HG02759 (cell line): Measurements from ENCODE around the gene ZNF70.

Experiments used
- ATAC-seq: cut with Tn5 transposase; IDR thresholded peaks from one replicate; pipeline ENCODE4 v1.9.1; 2021; ENCODE audit warnings: mild to moderate bottlenecking, moderate library complexity; ENCODE audit not compliant: unreplicated experiment

The ZNF70 gene

GRCh38 chr22:23779731-23780130 lies 28.8 kb upstream of the ZNF70 start:
- no peak for ATAC-seq

GRCh38 chr22:23779083-23779482 lies 28.2 kb upstream of the ZNF70 start:
- no peak for ATAC-seq

GRCh38 chr22:23778577-23778900 lies 27.6 kb upstream of the ZNF70 start:
- ATAC-seq: no peak

GRCh38 chr22:23777776-23778576 lies 27.1 kb upstream of the ZNF70 start:
- no peak for ATAC-seq

GRCh38 chr22:23775779-23776375 lies 25.0 kb upstream of the ZNF70 start:
- no peak for ATAC-seq

- no peak for ATAC-seq
Observed at GRCh38 chr22:23774922-23775436, 24.1 kb upstream of the ZNF70 start.

GRCh38 chr22:23774114-23774921 lies 23.4 kb upstream of the ZNF70 start:
- ATAC-seq: no peak

GRCh38 chr22:23773483-23774113 lies 22.7 kb upstream of the ZNF70 start:
- no peak for ATAC-seq

GRCh38 chr22:23772649-23773473 lies 21.9 kb upstream of the ZNF70 start, which contains the start of gene MMP11:
MMP11 (plus strand) TSS chr22:23772849; CDS start chr22:23772871, 22 bp downstream.
- no peak for ATAC-seq

- ATAC-seq: no peak
Observed at GRCh38 chr22:23772315-23772648, 21.4 kb upstream of the ZNF70 start.

- no peak for ATAC-seq
Observed at GRCh38 chr22:23769321-23769965, 18.5 kb upstream of the ZNF70 start.

- peak; percentile 50 for ATAC-seq
Observed at GRCh38 chr22:23767673-23768548, 17.0 kb upstream of the ZNF70 start, which contains the start of gene CHCHD10. CHCHD10 (minus strand) TSS chr22:23767972; CDS start chr22:23767874, 98 bp downstream.

- ATAC-seq: no peak
Observed at GRCh38 chr22:23767303-23767672, 16.4 kb upstream of the ZNF70 start.

GRCh38 chr22:23764899-23765881 lies 14.3 kb upstream of the ZNF70 start:
- no peak for ATAC-seq

GRCh38 chr22:23763954-23764353 lies 13.0 kb upstream of the ZNF70 start:
- no peak for ATAC-seq

- no peak for ATAC-seq
Observed at GRCh38 chr22:23763579-23763945, 12.7 kb upstream of the ZNF70 start.

GRCh38 chr22:23762842-23763578 lies 12.1 kb upstream of the ZNF70 start, which contains the start of gene C22orf15:
C22orf15 (plus strand) TSS chr22:23762990; CDS start chr22:23763307, 317 bp downstream.
- ATAC-seq: no peak
